Measurements from ENCODE around the gene OR1C1.
"Not testable (repeated sequence)": the region's sequence is repeated elsewhere in the genome, so short reads cannot be mapped to it uniquely, and the experiment has no call there.

Gene OR1C1

GRCh38 chr1:247738315-247738714 lies 22.0 kb downstream of the OR1C1 start, which contains the start of gene OR14K1:
OR14K1 (plus strand) TSS chr1:247738615; CDS start chr1:247738615, 0 bp downstream.
- Histone ChIP-seq H3K9me3 (ENCODE audit: insufficient read depth, low read depth, low read length) (peaks cover 77% of the 10 kb centered on the region), H3K27me3 (ENCODE audit: insufficient read depth, low read length) (no peaks in the 10 kb centered on the region), H3K9ac (ENCODE audit: low read depth, low read length) (no peak within 1 kb of the TSS), H3K36me3 (ENCODE audit: insufficient read depth, low read length) (no peaks in the 10 kb centered on the region), H3K27ac (ENCODE audit: low read depth, low read length) (no peak within 1 kb of the TSS), H3K4me1 (ENCODE audit: insufficient read depth, low read length) (no peaks in the 10 kb centered on the region), H3K4me3 (ENCODE audit: low read length) (no peak within 1 kb of the TSS)
- no CpG with 5 or more reads among the region's 1 CpG for WGBS

- no peaks in the 10 kb centered on the region for H3K36me3 ChIP-seq (ENCODE audit: insufficient read depth, low read length)
These were observed 39.1 kb downstream of the OR1C1 start for GRCh38 chr1:247721222-247721621.

GRCh38 chr1:247716546-247716945 lies 43.8 kb downstream of the OR1C1 start, which contains the start of gene OR6F1:
OR6F1 (minus strand) TSS chr1:247716646; CDS start chr1:247712755, 3,891 bp downstream.
- H3K9ac ChIP-seq (ENCODE audit: low read depth, low read length): no peak within 1 kb of the TSS
- 74% methylated on average over 2 of the region's 3 CpGs for WGBS
- no peak within 1 kb of the TSS for H3K4me3 ChIP-seq (ENCODE audit: low read length)
- H3K36me3 ChIP-seq (ENCODE audit: insufficient read depth, low read length): no peaks in the 10 kb centered on the region
- H3K27me3 ChIP-seq (ENCODE audit: insufficient read depth, low read length): no peaks in the 10 kb centered on the region
- peaks cover 74% of the 10 kb centered on the region for H3K9me3 ChIP-seq (ENCODE audit: insufficient read depth, low read depth, low read length)
- no peak within 1 kb of the TSS for H3K27ac ChIP-seq (ENCODE audit: low read depth, low read length)
- H3K4me1 ChIP-seq (ENCODE audit: insufficient read depth, low read length): no peaks in the 10 kb centered on the region

More at GRCh38 chr1:247721222-247721621, 39.1 kb downstream of the OR1C1 start:
- H3K27ac ChIP-seq (ENCODE audit: low read depth, low read length): no peak overlapping the region
- peaks cover 78% of the 10 kb centered on the region for H3K9me3 ChIP-seq (ENCODE audit: insufficient read depth, low read depth, low read length)
- no peaks in the 10 kb centered on the region for H3K27me3 ChIP-seq (ENCODE audit: insufficient read depth, low read length)
- 100% methylated on average over 3 of the region's 4 CpGs for WGBS
- no peak overlapping the region for H3K9ac ChIP-seq (ENCODE audit: low read depth, low read length)
- H3K4me1 ChIP-seq (ENCODE audit: insufficient read depth, low read length): no peaks in the 10 kb centered on the region
- H3K4me3 ChIP-seq (ENCODE audit: low read length): no peak overlapping the region

- WGBS: 92% methylated on average over 7 of the region's 7 CpGs
- no peaks in the 10 kb centered on the region for H3K27me3 ChIP-seq (ENCODE audit: insufficient read depth, low read length)
- no peaks in the 10 kb centered on the region for H3K4me1 ChIP-seq (ENCODE audit: insufficient read depth, low read length)
- no peak overlapping the region for H3K9ac ChIP-seq (ENCODE audit: low read depth, low read length)
- no peak overlapping the region for H3K4me3 ChIP-seq (ENCODE audit: low read length)
- H3K36me3 ChIP-seq (ENCODE audit: insufficient read depth, low read length): no peaks in the 10 kb centered on the region
- H3K27ac ChIP-seq (ENCODE audit: low read depth, low read length): no peak overlapping the region
- peaks cover 65% of the 10 kb centered on the region for H3K9me3 ChIP-seq (ENCODE audit: insufficient read depth, low read depth, low read length)
These were observed 46.6 kb downstream of the OR1C1 start for GRCh38 chr1:247713753-247714152.

- not testable (repeated sequence) for H3K27me3 ChIP-seq (ENCODE audit: insufficient read depth, low read length); H3K27ac ChIP-seq (ENCODE audit: low read depth, low read length); H3K9ac ChIP-seq (ENCODE audit: low read depth, low read length); H3K4me1 ChIP-seq (ENCODE audit: insufficient read depth, low read length); H3K4me3 ChIP-seq (ENCODE audit: low read length); H3K36me3 ChIP-seq (ENCODE audit: insufficient read depth, low read length)
- WGBS: 88% methylated on average over 8 of the region's 8 CpGs
- peaks cover 60% of the 10 kb centered on the region for H3K9me3 ChIP-seq (ENCODE audit: insufficient read depth, low read depth, low read length)
These were observed 49.7 kb downstream of the OR1C1 start for GRCh38 chr1:247710681-247711080.
